OCI-LY7 (cell line): ENCODE results near the gene TACR1.

Experiments
- EZH2phosphoT487 ChIP-seq: fragments of 200-600 bp; sonication (generic); IDR thresholded peaks from 2 replicates; pipeline ENCODE4 v1.6.1; 2018; ENCODE audit warnings: low read depth, borderline replicate concordance, mild to moderate bottlenecking, mixed run types, antibody characterized with exemption, low read length, moderate library complexity, mixed read lengths
- TF ChIP-seq, protein P1 (sequence below): fragments of 200-600 bp; sonication (generic); conservative IDR thresholded peaks from 2 replicates; pipeline ENCODE4 v1.5.1; 2014; ENCODE audit warnings: mild to moderate bottlenecking, antibody characterized with exemption, low read length, moderate library complexity, mixed read lengths

DNA sequence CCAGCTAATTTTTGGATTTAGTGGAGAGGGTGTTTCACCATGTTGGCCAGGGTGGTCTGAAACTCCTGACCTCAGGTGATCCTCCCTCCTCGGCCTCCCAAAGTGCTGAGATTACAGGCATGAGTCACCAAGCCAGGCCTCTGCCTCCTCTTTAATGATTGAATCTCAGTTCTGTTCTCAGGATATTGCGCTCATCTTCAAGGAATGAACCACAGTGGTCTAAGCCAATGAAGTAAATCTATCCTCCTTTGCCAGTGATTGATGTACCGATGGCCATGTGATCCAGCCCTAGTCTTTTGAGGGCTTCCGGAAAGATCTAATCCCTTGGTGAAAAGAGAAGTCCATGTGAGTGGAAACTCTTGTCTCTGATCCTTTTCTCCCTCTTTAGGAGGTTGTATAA is 192.3 kb downstream of the TACR1 start:
- TF ChIP-seq, protein P1, sequence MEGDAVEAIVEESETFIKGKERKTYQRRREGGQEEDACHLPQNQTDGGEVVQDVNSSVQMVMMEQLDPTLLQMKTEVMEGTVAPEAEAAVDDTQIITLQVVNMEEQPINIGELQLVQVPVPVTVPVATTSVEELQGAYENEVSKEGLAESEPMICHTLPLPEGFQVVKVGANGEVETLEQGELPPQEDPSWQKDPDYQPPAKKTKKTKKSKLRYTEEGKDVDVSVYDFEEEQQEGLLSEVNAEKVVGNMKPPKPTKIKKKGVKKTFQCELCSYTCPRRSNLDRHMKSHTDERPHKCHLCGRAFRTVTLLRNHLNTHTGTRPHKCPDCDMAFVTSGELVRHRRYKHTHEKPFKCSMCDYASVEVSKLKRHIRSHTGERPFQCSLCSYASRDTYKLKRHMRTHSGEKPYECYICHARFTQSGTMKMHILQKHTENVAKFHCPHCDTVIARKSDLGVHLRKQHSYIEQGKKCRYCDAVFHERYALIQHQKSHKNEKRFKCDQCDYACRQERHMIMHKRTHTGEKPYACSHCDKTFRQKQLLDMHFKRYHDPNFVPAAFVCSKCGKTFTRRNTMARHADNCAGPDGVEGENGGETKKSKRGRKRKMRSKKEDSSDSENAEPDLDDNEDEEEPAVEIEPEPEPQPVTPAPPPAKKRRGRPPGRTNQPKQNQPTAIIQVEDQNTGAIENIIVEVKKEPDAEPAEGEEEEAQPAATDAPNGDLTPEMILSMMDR: no peak
- TF ChIP-seq EZH2phosphoT487: no peak
